K562 (cell line): ENCODE data around the gene GRAMD4. TPM values are rescaled to one million over a fixed set of nuclear protein-coding genes. Genes with fewer than 3 reads are reported as not detected.

Experiments
- ATAC-seq: fragments of 200-7000 bp; cut with Tn5 transposase; 3 replicates; pipeline ENCODE4 v1.9.1; 2020; ENCODE audit warnings: moderate library complexity
- BruUV-seq: library from RNA; stranded (reverse); fragments of 400-500 nt; replicated peaks from 2 replicates; lab custom pipeline; 2021; lab: Mats Ljungman, UMichigan
- CTCF ChIA-PET: fragments of 300-600 bp; formaldehyde crosslinking; extraction: SDS; loops from one replicate; lab custom pipeline; 2021; ENCODE audit warnings: low intra/inter-chr PET ratio; lab: Yijun Ruan, JAX
- POLR2A ChIA-PET: fragments of 300-600, 350-650 bp; sonication (Branson Sonifier 250); formaldehyde crosslinking; extraction: SDS; loops from one replicate; lab custom pipeline; 2021; ENCODE audit warnings: antibody characterized with exemption, inconsistent platforms; lab: Yijun Ruan, JAX
- DNase-seq, 4 experiments: peaks; one replicate each; pipeline versions ENCODE4 v3.0.0 to v3.0.0-alpha.2; 2011 to 2018; ENCODE audit warnings: low spot score in 3 of 4, mixed read lengths in 3 of 4; ENCODE audit errors: extremely low read depth in 1 of 4
- FAIRE-seq: peaks from 2 replicates; lab custom pipeline; 2011; peaks lifted over from hg19 to GRCh38; lab: Jason Lieb, UNC
- H2AFZ ChIP-seq: 2 replicates; pipeline ENCODE4 v1.6.0; 2011; ENCODE audit warnings: low read depth, low read length, control low read depth, inconsistent platforms
- H3K27ac ChIP-seq: fragments of 200-600 bp; 3 replicates; pipeline ENCODE4 v1.8.0; 2011; ENCODE audit warnings: low read depth, mild to moderate bottlenecking, control low read depth, inconsistent platforms, low read length, moderate library complexity, mixed read lengths; ENCODE audit errors: extremely low read depth
- H3K27me3 ChIP-seq, 2 experiments: fragments of 300-600 bp in 1 of 2; 2 replicates in 1 of 2; 3 replicates in 1 of 2; pipeline versions ENCODE4 v1.6.0 to v1.8.0; 2011; ENCODE audit warnings: inconsistent platforms in 2 of 2, low read length in 2 of 2, mild to moderate bottlenecking in 1 of 2, mixed read lengths in 1 of 2, moderate library complexity in 1 of 2; ENCODE audit not compliant: control insufficient read depth in 2 of 2, insufficient read depth in 2 of 2
- H3K36me3 ChIP-seq: fragments of 300-600 bp; 3 replicates; pipeline ENCODE4 v1.8.0; 2011; ENCODE audit warnings: mild to moderate bottlenecking, low read length, inconsistent platforms; ENCODE audit not compliant: control insufficient read depth, insufficient read depth
- H3K4me1 ChIP-seq, 2 experiments: fragments of 200-600 bp in 1 of 2; replicated peaks in 1 of 2; 2 replicates in 1 of 2; 3 replicates in 1 of 2; pipeline versions ENCODE4 v1.5.1 to v1.8.0; 2011; ENCODE audit warnings: inconsistent platforms in 2 of 2, low read length in 2 of 2, mild to moderate bottlenecking in 1 of 2, mixed read lengths in 1 of 2, moderate library complexity in 1 of 2; ENCODE audit not compliant: control insufficient read depth in 2 of 2, insufficient read depth in 2 of 2
- H3K4me2 ChIP-seq: 2 replicates; pipeline ENCODE4 v1.6.1; 2011; ENCODE audit warnings: low read length, control low read depth, inconsistent platforms, mixed read lengths; ENCODE audit not compliant: insufficient read depth
- H3K4me3 ChIP-seq: fragments of 200-600 bp; sonication (generic), shearing (Covaris generic); 2 replicates; pipeline ENCODE4 v1.5.1; 2016; ENCODE audit warnings: control low read depth, inconsistent platforms
- H3K79me2 ChIP-seq: fragments of 200-600 bp; 3 replicates; pipeline ENCODE4 v1.8.0; 2011; ENCODE audit warnings: low read length, inconsistent platforms; ENCODE audit not compliant: control insufficient read depth, insufficient read depth
- H3K9ac ChIP-seq, 2 experiments: 2 replicates each; pipeline versions ENCODE4 v1.6.0 to v1.6.1; 2011; ENCODE audit warnings: low read depth in 2 of 2, low read length in 2 of 2, control low read depth in 1 of 2, inconsistent platforms in 1 of 2, mild to moderate bottlenecking in 1 of 2, mixed read lengths in 1 of 2; ENCODE audit not compliant: insufficient read depth in 1 of 2
- H3K9me1 ChIP-seq: one replicate; pipeline ENCODE4 v1.6.0; 2011; ENCODE audit warnings: inconsistent platforms, mild to moderate bottlenecking, low read length, moderate library complexity; ENCODE audit not compliant: control insufficient read depth, insufficient read depth
- H3K9me3 ChIP-seq: replicated peaks from 2 replicates; pipeline ENCODE4 v1.5.1; 2011; ENCODE audit warnings: low read depth, low read length, inconsistent platforms; ENCODE audit not compliant: control insufficient read depth, insufficient read depth
- H4K20me1 ChIP-seq: replicated peaks from 2 replicates; pipeline ENCODE4 v1.6.1; 2011; ENCODE audit warnings: low read length, inconsistent platforms, mixed read lengths; ENCODE audit not compliant: control insufficient read depth, insufficient read depth
- POLR2G ChIP-seq: fragments of 200-400 bp; formaldehyde crosslinking; IDR thresholded peaks from 2 replicates; pipeline ENCODE4 v1.6.1; 2017; ENCODE audit warnings: low read depth, mild to moderate bottlenecking, antibody characterized with exemption, low read length, moderate library complexity
- ZNF644 ChIP-seq: fragments of 200-800 bp; sonication (Bioruptor generic); IDR thresholded peaks from 2 replicates; pipeline ENCODE4 v1.6.1; 2016; ENCODE audit warnings: low read depth, missing genetic modification characterization, missing compliant biosample characterization
- ZNF717 ChIP-seq: fragments of 250-450 bp; sonication (Bioruptor Pico); IDR thresholded peaks from 2 replicates; pipeline ENCODE4 v1.5.0; 2021
- WGBS: fragments of 100-300 bp; shearing (Covaris generic); methylation state at CpG from one replicate; pipeline ENCODE4 v1.1.6; 2016; ENCODE audit warnings: low coverage, mixed read lengths; ENCODE audit not compliant: insufficient coverage; ENCODE audit errors: missing lambda C conversion rate; 5-methylcytosine and 5-hydroxymethylcytosine counted together
- in situ Hi-C: fragments of 300-500 bp; cut with MboI; formaldehyde crosslinking; loops from 4 replicates; pipeline ENCODE4 v1.15.0; 2018; ENCODE audit warnings: inconsistent platforms, mixed read lengths
- intact Hi-C: fragments of 100-400 bp; cut with micrococcal nuclease; formaldehyde crosslinking; loops from 2 replicates; pipeline ENCODE4 v1.14.2; 2022
- polyA plus RNA-seq, 8 experiments: library from polyadenylated mRNA; depleted of rRNA in 4 of 8; stranded (reverse) in 5 of 8; unstranded in 3 of 8; fragments of >200 nt; fragmentation: Nextera tagmentation in 2 of 8; fragmentation: Illumina TruSeq in 1 of 8; extraction: Ambion mirVana in 2 of 8; extraction: Trizol in 1 of 8; gene quantifications; 2 replicates each; pipeline versions ENCODE4 v1.2.1 to v1.2.3, GENCODE V29; 2011 to 2014; ENCODE audit warnings: inconsistent platforms in 1 of 8, missing spikeins in 1 of 8
- total RNA-seq, 7 experiments: library from RNA; depleted of rRNA in 6 of 7; stranded (reverse); fragments of >200 nt in 6 of 7; fragmentation: Illumina TruSeq in 2 of 7; extraction: Trizol in 2 of 7; gene quantifications; 2 replicates each; pipeline versions ENCODE4 v1.2.1 to v1.2.3, GENCODE V29; 2011 to 2021; ENCODE audit warnings: low replicate concordance in 1 of 7
- TF ChIP-seq, protein P1 (sequence below): fragments of 450-650 bp; IDR thresholded peaks from 2 replicates; pipeline ENCODE4 v1.6.1; 2018; ENCODE audit not compliant: partially characterized antibody
- TF ChIP-seq, protein P2 (sequence below): fragments of 250-450 bp; sonication (Bioruptor Pico); IDR thresholded peaks from 2 replicates; pipeline ENCODE4 v1.8.0; 2021; ENCODE audit warnings: moderate library complexity, mild to moderate bottlenecking, inconsistent platforms

GRAMD4 gene
- total and polyA plus RNA-seq, 9 of the 15 experiments (the other 6 are each of a cell fraction or from before 2014, with no cell fraction given): 0.18 to 44.8 (median 18.6) TPM

DNA sequence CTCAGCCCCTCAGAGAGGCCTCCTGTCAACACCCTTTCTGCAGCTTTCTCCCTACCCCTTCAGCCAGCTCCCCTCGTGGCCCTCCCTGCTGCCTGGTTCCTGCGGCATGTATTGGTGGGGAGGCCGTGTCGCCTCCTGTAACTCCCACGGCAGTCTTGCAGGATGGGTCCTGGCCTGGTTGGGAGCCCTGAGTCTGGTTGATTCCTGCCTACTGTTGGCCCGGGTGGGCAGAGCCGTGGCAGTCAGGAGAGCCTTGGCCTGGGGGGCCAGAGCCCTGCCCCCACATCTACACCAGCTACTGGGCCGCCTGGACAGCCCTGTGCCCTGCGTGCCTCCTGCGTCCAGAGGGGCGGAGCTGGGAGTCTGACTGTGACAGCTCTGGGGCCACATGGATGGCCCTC lies 30.3 kb upstream of the GRAMD4 start:
- CTCF ChIA-PET: no interaction called here
- 86% methylated on average over 8 of the region's 11 CpGs for WGBS
- no peak for DNase-seq
- no peak overlapping the region for H3K4me2 ChIP-seq
- 0 out of 3 replicates have a peak, but pooled peaks cover 2% of the 10 kb centered on the region for H3K36me3 ChIP-seq
- no peak for FAIRE-seq
- H3K9me3 ChIP-seq: no peaks in the 10 kb centered on the region
- no TSS peak for BruUV-seq
- TF ChIP-seq ZNF717 (CRISPR knock-in tag): no peak
- TF ChIP-seq POLR2G: 0 out of 2 replicates have a peak, but pooled peaks have one; percentile 19
- TF ChIP-seq ZNF644 (tag): no peak
- TF ChIP-seq, protein P1, sequence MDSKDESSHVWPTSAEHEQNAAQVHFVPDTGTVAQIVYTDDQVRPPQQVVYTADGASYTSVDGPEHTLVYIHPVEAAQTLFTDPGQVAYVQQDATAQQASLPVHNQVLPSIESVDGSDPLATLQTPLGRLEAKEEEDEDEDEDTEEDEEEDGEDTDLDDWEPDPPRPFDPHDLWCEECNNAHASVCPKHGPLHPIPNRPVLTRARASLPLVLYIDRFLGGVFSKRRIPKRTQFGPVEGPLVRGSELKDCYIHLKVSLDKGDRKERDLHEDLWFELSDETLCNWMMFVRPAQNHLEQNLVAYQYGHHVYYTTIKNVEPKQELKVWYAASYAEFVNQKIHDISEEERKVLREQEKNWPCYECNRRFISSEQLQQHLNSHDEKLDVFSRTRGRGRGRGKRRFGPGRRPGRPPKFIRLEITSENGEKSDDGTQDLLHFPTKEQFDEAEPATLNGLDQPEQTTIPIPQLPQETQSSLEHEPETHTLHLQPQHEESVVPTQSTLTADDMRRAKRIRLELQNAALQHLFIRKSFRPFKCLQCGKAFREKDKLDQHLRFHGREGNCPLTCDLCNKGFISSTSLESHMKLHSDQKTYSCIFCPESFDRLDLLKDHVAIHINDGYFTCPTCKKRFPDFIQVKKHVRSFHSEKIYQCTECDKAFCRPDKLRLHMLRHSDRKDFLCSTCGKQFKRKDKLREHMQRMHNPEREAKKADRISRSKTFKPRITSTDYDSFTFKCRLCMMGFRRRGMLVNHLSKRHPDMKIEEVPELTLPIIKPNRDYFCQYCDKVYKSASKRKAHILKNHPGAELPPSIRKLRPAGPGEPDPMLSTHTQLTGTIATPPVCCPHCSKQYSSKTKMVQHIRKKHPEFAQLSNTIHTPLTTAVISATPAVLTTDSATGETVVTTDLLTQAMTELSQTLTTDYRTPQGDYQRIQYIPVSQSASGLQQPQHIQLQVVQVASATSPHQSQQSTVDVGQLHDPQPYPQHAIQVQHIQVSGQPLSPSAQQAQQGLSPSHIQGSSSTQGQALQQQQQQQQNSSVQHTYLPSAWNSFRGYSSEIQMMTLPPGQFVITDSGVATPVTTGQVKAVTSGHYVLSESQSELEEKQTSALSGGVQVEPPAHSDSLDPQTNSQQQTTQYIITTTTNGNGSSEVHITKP: peak; percentile 0
- TF ChIP-seq, protein P2, sequence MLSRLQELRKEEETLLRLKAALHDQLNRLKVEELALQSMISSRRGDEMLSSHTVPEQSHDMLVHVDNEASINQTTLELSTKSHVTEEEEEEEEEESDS (CRISPR knock-in tag): no peak
- TF ChIP-seq, all 486 proteins: peak for 2
- no peak overlapping the region for H3K4me3 ChIP-seq
- no peak for ATAC-seq
- peak overlapping the region in 1 of 2 experiments; percentile 4; a peak in 1 of 4 replicates for H3K9ac ChIP-seq
- H4K20me1 ChIP-seq: no peaks in the 10 kb centered on the region
- POLR2A ChIA-PET: interaction anchor here (1.3 kb wide), 1 partner anchor 10 kb away, joined by 5 read pairs; no protein-coding TSS in a partner anchor
- no peaks in the 10 kb centered on the region for H3K9me1 ChIP-seq
- H2AFZ ChIP-seq: no peak overlapping the region
- intact Hi-C loops: no loop called here
- no peaks in the 10 kb centered on the region for H3K27me3 ChIP-seq
- in situ Hi-C loops: no loop called here
- H3K79me2 ChIP-seq: peaks cover 63% of the 10 kb centered on the region
- H3K27ac ChIP-seq: no peak overlapping the region
- peaks cover 9 to 67% of the 10 kb centered on the region in 2 experiments; a peak in 4 of 5 replicates for H3K4me1 ChIP-seq
